Prostate gland (tissue), 2 donors: ENCODE measurements around the gene DKKL1.

Experiments used
- CTCF ChIP-seq, 4 experiments: fragments of 200-600 bp in 2 of 4; fragments of 450-650 bp in 2 of 4; sonication (generic) in 2 of 4; IDR thresholded peaks; 1 replicate in 3 of 4; 2 replicates in 1 of 4; pipeline ENCODE4 v1.5.1; 2016 to 2019; ENCODE audit warnings: antibody characterized with exemption in 4 of 4, mild to moderate bottlenecking in 2 of 4, moderate library complexity in 2 of 4
- POLR2A ChIP-seq: fragments of 450-650 bp; IDR thresholded peaks from one replicate; pipeline ENCODE4 v1.6.1; 2016; ENCODE audit warnings: antibody characterized with exemption, mild to moderate bottlenecking
- POLR2AphosphoS5 ChIP-seq: sonication (generic); formaldehyde crosslinking; IDR thresholded peaks from one replicate; pipeline ENCODE4 v1.6.1; 2017; ENCODE audit warnings: antibody characterized with exemption

GRCh38 chr19:49328741-49329140 is 34.9 kb upstream of the DKKL1 start:
- no peak for TF ChIP-seq POLR2A
- no peak for TF ChIP-seq CTCF (IDR thresholded peaks at IDR 0.05)
- TF ChIP-seq POLR2AphosphoS5: no peak
